GM18507 (cell line): ENCODE measurements around the gene PRAME.
"Not testable (repeated sequence)": the region's sequence is repeated elsewhere in the genome, so short reads cannot be mapped to it uniquely, and the experiment has no call there.

ENCODE experiments used
- DNase-seq: peaks from one replicate; pipeline ENCODE4 v3.0.0; 2011; ENCODE audit warnings: low read depth; ENCODE audit not compliant: insufficient read length; ENCODE audit errors: extremely low spot score
- FAIRE-seq: peaks from 2 replicates; lab custom pipeline; 2011; peaks lifted over from hg19 to GRCh38; lab: Jason Lieb, UNC

PRAME gene

DNA sequence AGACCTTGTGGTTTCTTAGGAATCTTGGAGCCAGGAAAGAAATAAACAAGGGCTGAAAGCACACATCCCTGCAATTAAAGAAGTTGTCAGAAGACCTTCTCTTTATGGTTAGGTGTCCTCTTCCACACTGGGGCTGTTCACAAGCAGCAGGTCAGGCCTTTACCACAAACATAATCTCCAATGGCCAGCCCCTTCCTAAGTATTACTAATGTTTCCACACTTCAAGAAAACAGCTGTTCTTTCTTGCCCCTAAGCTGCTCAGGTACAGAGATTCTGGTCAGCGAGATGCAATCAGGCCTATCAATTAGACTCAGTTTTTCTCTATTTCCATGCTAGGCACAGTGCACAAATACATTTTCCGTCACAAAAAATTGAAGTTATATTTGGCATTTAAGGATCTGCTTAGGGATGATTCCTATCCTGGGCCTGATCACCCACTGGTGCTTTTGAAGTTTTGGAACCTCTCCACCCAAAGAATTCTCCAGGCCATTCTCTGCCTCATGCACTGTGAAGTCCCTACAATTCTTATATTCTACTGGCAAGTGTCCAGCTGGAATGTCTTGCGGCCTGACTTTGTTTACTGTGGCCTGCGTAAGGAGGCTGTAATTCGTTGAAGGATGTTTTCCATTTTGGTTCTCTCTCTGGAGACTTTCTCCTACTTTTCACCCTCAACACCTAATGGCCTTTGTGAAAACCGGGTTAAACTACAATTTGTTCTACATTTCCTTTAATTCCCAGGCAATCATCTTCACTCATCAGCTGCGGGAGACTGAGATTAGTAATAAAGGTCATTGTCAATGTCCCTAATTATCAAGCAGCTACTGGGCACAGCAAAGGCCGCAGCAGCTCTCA is 5.1 kb downstream of the PRAME start:
- no peak for DNase-seq
- peak; percentile 52 for FAIRE-seq

DNA sequence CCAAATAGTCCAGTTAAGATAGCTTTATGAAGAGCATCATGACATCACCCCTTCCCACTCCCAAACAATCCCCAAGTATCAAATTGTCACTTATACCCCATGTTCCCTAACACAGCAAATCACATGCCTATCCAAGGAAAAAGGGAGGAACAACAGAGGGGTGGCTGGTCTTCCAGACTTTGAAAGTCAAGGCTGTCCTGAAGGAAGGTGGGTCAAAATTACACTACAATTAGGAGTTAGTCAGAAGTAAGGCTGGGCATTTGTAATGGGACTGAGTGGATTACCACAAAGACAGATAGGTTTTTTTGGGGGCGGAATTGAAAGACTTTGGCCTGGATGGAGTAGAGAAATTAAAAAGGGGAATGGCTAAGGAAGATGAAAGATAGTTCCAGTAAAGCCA is 5.9 kb downstream of the PRAME start:
- FAIRE-seq, result no peak

DNA sequence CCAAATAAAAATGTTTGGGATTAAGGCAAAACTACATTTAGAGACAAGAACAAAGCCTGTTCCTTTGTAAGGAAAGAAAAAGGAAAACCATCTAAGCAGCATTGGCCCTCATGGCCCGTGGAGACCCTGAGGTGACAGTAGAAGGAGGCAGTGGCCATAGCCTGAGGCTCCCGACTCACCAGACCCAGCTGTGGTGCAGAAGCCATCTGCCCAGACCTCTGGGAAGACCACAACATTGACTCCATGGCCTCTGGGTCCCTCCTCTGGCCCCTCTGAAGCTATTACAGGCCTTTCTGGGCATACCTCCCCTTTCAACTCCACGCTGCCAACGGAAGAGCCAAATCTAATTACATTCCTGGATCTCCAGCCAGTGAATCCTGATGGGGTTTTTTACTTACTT is 6.4 kb downstream of the PRAME start:
- DNase-seq (no peak), FAIRE-seq (no peak)

More for the DNA sequence above, 5.9 kb downstream of the PRAME start:
- DNase-seq, result no peak

DNA sequence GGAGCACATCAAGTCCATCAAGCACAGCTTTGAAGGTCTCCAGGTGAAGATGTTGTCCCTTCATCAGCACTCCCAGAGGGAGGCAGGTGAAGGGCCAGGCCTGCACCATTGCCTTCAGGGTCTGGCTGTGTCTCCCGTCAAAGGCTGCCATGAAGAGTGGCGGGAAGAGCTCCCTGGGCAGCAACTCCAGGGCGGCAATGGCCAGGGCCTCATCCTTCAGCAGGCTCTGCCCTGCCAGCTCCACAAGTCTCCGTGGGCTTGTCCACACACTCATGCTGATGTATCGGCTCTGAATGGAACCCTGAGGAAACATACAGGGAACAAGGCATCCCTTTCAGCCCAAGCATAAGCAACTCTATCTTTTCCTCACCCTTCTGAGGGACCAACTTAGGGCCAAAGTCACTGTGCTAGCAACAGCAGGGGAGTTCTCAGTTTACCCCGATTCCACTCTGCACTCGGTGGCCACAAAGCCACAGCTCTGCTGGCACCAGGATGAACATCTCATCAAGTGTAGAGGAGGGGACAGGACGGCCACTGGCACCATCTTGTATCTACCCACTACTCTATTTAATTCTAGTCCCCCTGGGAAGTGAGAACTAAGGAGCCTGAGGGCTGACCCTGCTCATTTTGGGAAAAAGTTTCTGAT is 8.2 kb downstream of the PRAME start:
- no peak for FAIRE-seq
- no peak for DNase-seq

DNA sequence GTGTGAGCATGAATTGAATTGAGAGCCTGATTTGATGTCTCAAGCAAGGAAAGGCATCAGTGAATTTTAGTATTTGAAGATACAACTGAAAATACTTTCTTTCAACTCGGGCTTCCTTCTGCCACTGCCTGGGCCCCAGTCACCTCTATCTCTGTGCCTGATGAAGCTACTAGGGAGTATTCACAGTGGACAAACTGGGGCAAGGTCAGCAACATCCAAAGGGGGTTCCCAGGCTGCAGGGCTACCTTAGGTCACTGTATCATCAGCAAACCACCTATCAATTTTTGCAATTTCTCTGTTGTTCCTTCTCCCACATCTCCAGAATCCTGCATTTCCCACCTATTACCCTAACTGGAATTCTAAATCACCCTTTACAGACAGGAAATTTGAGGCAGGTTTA is 10.2 kb downstream of the PRAME start:
- DNase-seq (no peak), FAIRE-seq (no peak)

DNA sequence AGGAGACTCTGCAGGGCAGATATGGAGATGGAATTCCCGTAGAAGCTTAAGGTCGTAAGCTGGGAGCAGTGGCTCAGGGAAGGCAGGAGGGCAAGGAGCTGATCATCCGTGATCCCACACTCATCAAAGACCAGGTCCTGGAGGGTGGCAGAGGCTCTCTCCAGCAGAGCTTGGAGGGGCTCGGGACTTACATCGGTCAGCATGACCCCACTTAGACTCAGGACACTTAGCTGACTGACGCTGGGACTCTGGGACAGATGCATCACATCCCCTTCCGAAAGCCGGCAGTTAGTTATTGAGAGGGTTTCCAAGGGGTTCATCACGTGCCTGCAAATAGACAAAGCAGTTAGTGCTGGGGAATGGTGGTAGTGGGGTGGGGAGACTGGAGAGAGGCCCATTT is 10.7 kb downstream of the PRAME start:
- FAIRE-seq, result no peak

DNA sequence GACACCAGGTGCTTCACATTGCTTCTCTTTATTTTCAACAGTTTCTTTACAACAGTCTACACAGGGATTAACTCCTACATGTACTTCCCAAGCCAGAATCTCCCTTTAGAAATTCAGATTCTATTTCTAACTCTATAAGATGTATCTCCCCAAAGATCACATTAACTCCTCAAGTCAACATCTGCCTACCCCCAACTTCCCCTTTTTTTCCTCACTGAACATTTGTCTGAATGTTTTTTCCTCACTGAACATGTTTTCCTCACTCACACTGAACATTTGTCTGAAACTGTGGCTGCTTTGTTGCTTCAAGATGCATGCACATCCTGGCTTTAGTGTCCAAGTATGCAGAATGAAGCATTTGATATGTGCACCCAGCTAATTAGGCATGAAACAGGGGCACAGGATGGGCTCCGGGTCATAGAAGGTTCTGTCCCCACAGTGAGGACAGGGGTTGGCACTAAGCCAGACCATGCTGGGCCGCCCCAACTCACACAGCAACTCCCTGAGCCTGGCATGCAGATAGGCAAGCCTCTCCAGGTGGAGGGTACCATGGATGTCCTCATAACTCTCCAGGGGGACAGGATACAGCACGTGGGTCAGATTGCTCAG is 11.3 kb downstream of the PRAME start:
- no peak for DNase-seq
- FAIRE-seq, result no peak

More for the DNA sequence above, 10.7 kb downstream of the PRAME start:
- no peak for DNase-seq

DNA sequence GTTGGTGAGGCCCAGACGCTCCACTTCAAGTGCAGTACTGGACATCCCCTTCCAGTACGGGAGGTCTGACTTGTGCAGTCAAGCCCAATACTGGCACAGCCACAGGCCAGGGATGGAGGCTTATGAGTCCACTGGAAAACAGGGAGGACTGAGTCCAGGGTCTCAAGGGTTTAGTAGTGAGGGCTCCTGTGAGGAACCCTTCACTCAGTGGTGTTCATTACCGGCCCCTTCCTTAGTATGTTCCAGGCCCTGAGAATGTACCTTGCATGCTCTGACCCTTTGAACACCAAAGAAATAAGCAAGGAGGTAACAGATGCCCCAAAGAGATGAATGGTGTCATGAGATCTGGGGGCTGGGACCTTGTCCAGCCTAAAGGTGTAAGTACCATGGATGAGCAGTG is 11.8 kb downstream of the PRAME start:
- FAIRE-seq (no peak), DNase-seq (no peak)

DNA sequence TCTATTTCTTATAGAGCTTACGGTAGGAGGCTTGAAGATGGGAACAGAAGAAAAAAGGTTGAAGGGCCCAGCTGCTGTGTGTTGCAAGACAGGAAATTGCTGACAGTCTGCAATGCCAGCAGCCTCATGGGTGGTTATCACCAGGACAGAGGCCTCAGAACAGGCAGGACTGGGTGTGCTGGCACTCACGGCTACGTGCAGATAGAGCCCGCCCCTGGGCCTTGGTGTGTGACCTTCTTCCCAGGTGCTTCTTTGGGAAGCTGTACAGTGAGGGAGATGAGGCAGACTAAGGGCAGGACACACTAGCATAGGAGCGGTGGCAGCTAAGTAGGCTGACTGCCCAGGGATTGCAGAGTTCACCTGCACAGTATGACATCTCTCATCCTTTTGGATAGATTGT is 12.6 kb downstream of the PRAME start:
- FAIRE-seq, result no peak
- no peak for DNase-seq

DNA sequence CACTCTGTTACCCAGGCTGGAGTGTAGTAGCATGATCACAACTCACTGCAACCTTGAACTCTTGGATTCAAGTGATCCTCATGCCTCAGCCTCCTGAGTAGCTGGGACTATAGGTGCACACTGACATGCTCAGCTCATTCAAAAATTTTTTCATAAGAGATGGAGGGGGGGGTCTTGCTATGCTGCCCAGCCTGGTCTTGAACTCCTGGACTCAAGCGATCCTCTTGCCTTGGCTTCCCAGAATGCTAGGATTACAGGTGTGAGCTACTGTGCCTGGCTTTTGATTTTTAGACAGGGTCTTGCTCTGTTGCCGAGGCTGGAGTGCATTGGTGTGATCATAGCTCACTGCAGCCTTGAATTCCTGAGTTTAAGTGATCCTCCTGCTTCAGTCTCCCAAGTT is 14.0 kb downstream of the PRAME start:
- no peak for DNase-seq
- FAIRE-seq, result no peak

DNA sequence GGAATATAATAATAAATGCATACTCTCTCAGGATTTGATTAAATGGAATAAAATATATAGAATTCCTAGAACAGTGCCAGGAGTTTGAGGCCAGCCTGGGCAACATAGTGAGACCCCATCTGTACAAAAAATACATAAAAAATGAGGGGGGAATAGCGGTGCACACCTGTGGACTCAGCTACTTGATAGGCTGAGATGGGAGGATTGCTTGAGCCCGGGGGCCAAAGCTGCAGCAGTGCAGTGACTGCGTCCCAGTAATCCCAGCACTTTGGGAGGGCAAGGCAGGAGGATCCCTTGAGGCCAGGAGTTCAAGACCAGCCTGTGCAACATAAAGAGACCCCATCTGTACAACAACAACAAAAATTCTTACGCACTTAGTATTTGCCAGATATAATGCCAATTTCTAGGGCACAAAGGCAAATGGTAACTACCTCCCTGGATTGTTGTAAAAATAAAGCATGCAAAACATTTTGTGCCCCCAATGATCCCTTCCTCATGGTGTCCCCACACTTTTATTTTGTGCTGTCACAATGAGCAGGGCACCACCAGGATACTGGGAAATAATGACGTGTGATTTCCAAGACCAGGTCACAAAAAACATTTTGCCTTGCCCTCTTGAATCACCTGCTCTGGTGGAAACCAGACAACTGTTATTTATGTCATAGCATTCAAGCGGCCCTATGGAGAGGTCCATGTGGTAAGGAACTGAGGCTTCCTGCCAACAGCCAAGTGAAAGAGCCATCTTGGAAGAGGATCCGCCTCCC is 20.7 kb downstream of the PRAME start:
- no peak for DNase-seq

DNA sequence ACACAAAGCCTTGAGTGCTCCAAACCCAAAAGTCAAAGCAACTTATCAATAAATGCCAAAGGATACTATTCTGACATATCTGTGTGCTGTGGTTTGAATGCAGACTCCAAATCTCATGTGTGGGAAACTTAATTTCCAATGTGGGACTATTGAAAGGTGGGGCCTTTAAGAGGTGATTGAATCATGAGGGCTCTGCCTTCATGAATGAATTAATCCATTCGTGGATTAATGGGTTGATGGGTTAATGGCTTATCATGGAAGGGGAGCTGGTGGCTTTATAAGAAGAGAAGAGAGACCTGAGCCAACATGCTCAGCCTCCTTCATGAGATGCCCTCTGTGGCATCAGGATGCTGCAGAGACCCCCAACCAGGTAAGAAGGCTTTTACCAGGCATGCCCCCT is 22.1 kb downstream of the PRAME start:
- DNase-seq (no peak), FAIRE-seq (no peak)

More for the DNA sequence above, 20.7 kb downstream of the PRAME start:
- FAIRE-seq, result no peak

DNA sequence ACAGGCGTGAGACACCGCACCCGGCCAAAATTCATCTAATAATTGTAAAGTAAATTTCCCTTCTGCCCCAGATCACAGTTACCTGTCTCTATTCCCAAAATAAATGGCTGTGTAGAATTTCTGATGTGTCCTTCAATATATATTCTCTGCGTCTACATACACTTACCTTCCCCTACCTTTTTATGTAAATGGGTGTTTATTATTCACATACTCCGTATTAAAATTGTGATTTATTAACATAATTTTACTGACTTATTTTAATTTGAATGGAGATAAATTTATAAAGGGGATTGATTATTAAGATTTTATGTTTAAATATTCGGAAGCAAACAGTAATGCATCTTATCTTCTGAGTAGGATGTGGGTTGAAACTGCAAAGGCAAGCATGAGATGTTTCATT is 22.6 kb downstream of the PRAME start:
- FAIRE-seq, result no peak

DNA sequence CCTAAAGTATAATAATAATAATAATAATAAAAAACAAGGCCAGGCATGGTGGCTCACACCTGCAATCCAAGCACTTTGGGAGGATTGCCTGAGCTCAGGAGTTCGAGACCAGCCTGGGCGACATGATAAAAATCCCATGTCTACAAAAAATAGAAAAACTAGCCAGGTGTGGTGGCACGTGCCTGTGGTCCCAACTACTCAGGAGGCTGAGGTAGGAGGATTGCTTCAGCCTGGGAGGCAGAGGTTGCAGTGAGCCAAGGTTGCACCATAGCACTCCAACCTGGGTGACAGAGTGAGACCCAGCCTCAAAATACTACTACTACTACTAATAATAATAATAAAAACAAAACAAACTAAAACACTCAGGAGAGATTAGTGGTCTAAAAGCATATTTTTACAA is 23.4 kb downstream of the PRAME start:
- DNase-seq (no peak), FAIRE-seq (no peak)

More for the DNA sequence above, 22.6 kb downstream of the PRAME start:
- no peak for DNase-seq

DNA sequence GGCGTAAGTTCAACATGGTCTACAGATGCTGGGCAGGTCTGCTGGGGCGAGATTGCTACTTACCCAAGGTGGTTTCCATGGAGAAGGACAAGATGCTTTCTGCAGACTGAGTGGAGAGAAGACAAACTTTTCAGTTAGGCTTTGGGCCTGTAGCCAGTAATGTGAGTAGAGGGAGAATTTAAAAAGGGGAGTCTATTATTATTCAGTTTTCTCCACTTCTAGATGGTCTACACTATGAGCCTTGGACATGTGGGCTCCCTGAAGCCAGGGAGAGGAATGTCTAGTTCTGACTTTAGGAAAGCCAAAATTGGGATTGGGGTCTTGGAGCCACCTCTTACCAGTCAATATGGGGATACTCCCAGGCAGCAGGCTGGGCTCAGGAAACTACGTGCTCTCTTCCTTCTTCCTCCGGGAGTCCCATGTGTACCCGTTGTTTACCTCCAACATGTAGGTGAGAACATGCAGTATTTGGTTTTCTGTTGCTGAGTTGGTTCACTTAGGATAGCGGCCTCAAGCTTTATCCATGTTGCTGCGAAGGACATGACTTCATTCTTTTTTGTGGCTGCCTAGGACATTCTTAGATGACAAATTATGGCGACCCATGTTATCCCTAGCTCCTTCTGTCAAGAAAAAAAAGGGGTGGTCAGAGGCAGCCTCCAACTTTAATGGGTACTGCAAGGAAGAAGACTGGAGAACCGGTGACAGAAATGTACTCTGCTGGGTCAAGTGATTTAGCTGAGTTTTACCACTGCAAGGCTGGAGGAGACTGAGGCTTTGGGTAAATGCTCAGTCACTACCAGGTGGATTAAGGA is 24.3 kb downstream of the PRAME start:
- no peak for FAIRE-seq
- no peak for DNase-seq

DNA sequence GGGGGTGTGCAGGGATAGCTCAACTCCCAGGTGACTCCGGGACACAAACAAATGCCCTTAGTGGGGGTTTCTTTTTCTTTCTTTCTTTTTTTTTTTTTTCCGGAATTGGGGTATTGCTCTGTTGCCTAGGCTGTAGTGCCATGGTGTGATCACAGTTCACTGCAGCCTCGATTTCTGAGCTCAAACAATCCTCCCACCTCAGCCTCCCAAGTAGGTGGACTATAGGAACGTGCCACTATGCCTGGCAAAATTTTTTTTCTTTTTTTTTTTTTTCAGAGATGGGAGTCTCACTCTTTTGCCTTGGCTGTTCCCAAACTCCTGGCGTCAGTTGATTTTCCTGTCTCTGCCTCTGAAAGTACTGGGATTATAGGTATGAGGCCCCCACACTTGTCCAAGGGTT is 25.2 kb downstream of the PRAME start:
- DNase-seq (no peak), FAIRE-seq (no peak)

DNA sequence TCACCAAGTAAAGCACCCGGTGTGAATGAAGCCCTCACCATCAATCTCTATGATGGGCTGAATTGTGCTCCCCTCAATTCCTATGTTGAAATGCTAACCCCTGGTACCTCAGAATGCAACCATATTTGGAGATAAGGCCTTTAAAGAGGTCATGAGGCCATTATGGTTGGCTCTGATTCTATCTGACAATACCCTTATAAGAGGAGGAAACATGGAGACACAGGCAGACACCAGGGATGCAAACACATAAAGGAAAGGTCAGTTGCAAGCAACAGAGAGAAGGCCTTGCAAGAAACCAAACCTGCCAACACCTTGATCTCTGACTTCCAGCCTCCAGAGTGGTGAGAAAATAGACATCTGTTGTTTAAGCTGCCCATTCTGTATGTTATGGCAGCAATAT is 25.6 kb downstream of the PRAME start:
- FAIRE-seq (no peak), DNase-seq (no peak)

DNA sequence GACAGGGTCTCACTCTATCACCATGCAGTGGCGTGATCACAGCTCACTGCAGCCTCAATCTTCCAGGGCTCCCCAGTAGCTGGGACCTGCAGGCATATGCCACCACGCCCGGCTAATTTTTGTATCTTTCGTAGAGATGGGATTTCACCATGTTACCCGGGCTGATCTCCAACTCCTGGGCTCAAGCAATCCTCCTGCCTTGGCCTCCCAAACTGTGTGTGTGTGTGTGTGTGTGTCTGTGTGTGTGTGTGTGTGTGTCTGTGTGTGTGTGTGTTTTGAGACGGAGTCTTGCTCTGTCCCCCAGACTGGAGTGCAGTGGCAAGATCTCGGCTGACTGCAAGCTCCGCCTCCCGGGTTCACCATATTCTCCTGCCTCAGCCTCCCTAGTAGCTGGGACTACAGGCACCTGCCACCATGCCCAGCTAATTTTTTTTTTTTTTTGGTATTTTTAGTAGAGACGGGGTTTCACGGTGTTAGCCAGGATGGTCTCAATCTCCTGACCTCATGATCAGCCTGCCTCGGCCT is 26.5 kb downstream of the PRAME start:
- DNase-seq, FAIRE-seq: not testable (repeated sequence)
